Measurements from ENCODE around the gene FMNL3. TPM values are rescaled to one million over a fixed set of nuclear protein-coding genes. Genes with fewer than 3 reads are reported as not detected.

Gene FMNL3
- total RNA-seq, 1 donor = 24.6 TPM

- Histone ChIP-seq H3K27me3 (ENCODE audit: insufficient read depth, low read length) (no peaks in the 10 kb centered on the region), H4K20me1 (ENCODE audit: insufficient read depth, low read length) (peaks cover 14% of the 10 kb centered on the region), H3K27ac (ENCODE audit: low read depth, low read length) (no peak overlapping the region), H3K4me2 (ENCODE audit: insufficient read depth, low read length) (no peak overlapping the region), H3K36me3 (ENCODE audit: insufficient read depth, low read length) (no peaks in the 10 kb centered on the region), H3K9me3 (ENCODE audit: low read depth, low read length) (no peaks in the 10 kb centered on the region), H3K4me3 (ENCODE audit: insufficient read depth, low read length) (no peak overlapping the region), H2AFZ (ENCODE audit: low read length) (no peak overlapping the region), H3K4me1 (ENCODE audit: insufficient read depth, low read length) (peaks cover 25% of the 10 kb centered on the region), H3K79me2 (ENCODE audit: insufficient read depth, low read length) (peaks cover 78% of the 10 kb centered on the region)
- TF ChIP-seq CTCF (IDR thresholded peaks at IDR 0.05; ENCODE audit: extremely low read depth, low read depth, low read length) = no peak
- DNase-seq (ENCODE audit: insufficient read length, low spot score, missing footprints) = no peak
These were observed 10.5 kb downstream of the FMNL3 start for GRCh38 chr12:49696723-49697122.

GRCh38 chr12:49693931-49694444 is 13.2 kb downstream of the FMNL3 start:
- Histone ChIP-seq H3K36me3 (ENCODE audit: insufficient read depth, low read length) (no peaks in the 10 kb centered on the region), H2AFZ (ENCODE audit: low read length) (no peak overlapping the region), H3K4me1 (ENCODE audit: insufficient read depth, low read length) (peaks cover 16% of the 10 kb centered on the region), H3K9me3 (ENCODE audit: low read depth, low read length) (no peaks in the 10 kb centered on the region), H3K4me2 (ENCODE audit: insufficient read depth, low read length) (peak overlapping the region; percentile 9), H3K4me3 (ENCODE audit: insufficient read depth, low read length) (no peak overlapping the region), H4K20me1 (ENCODE audit: insufficient read depth, low read length) (peaks cover 23% of the 10 kb centered on the region), H3K27ac (ENCODE audit: low read depth, low read length) (no peak overlapping the region), H3K27me3 (ENCODE audit: insufficient read depth, low read length) (no peaks in the 10 kb centered on the region), H3K79me2 (ENCODE audit: insufficient read depth, low read length) (peaks cover 83% of the 10 kb centered on the region)
- TF ChIP-seq CTCF (IDR thresholded peaks at IDR 0.05; ENCODE audit: extremely low read depth, low read depth, low read length) = no peak
- no peak for DNase-seq (ENCODE audit: insufficient read length, low spot score, missing footprints)

GRCh38 chr12:49692851-49693250 is 14.4 kb downstream of the FMNL3 start:
- Histone ChIP-seq H3K79me2 (ENCODE audit: insufficient read depth, low read length) (peaks cover 86% of the 10 kb centered on the region), H3K36me3 (ENCODE audit: insufficient read depth, low read length) (no peaks in the 10 kb centered on the region), H3K27me3 (ENCODE audit: insufficient read depth, low read length) (no peaks in the 10 kb centered on the region), H3K4me1 (ENCODE audit: insufficient read depth, low read length) (peaks cover 8% of the 10 kb centered on the region), H2AFZ (ENCODE audit: low read length) (no peak overlapping the region), H3K27ac (ENCODE audit: low read depth, low read length) (no peak overlapping the region), H3K9me3 (ENCODE audit: low read depth, low read length) (no peaks in the 10 kb centered on the region), H4K20me1 (ENCODE audit: insufficient read depth, low read length) (peaks cover 25% of the 10 kb centered on the region), H3K4me3 (ENCODE audit: insufficient read depth, low read length) (no peak overlapping the region), H3K4me2 (ENCODE audit: insufficient read depth, low read length) (no peak overlapping the region)
- no peak for TF ChIP-seq CTCF (IDR thresholded peaks at IDR 0.05; ENCODE audit: extremely low read depth, low read depth, low read length)
- no peak for DNase-seq (ENCODE audit: insufficient read length, low spot score, missing footprints)

GRCh38 chr12:49689785-49690184 is 17.4 kb downstream of the FMNL3 start:
- H3K27me3 ChIP-seq (ENCODE audit: insufficient read depth, low read length) = no peaks in the 10 kb centered on the region
- H3K4me3 ChIP-seq (ENCODE audit: insufficient read depth, low read length) = no peak overlapping the region
- no peaks in the 10 kb centered on the region for H3K9me3 ChIP-seq (ENCODE audit: low read depth, low read length)
- H3K4me1 ChIP-seq (ENCODE audit: insufficient read depth, low read length) = peaks cover 12% of the 10 kb centered on the region
- H3K27ac ChIP-seq (ENCODE audit: low read depth, low read length) = no peak overlapping the region
- no peak overlapping the region for H3K4me2 ChIP-seq (ENCODE audit: insufficient read depth, low read length)
- H3K36me3 ChIP-seq (ENCODE audit: insufficient read depth, low read length) = no peaks in the 10 kb centered on the region
- peaks cover 83% of the 10 kb centered on the region for H3K79me2 ChIP-seq (ENCODE audit: insufficient read depth, low read length)
- no peak for TF ChIP-seq CTCF (IDR thresholded peaks at IDR 0.05; ENCODE audit: extremely low read depth, low read depth, low read length)
- no peak overlapping the region for H2AFZ ChIP-seq (ENCODE audit: low read length)
- no peak for DNase-seq (ENCODE audit: insufficient read length, low spot score, missing footprints)
- peaks cover 31% of the 10 kb centered on the region for H4K20me1 ChIP-seq (ENCODE audit: insufficient read depth, low read length)
